Sigmoid colon (tissue), 3 donors: ENCODE data around the gene SPOCK1.

ENCODE experiments used
- CTCF ChIP-seq, 4 experiments: fragments of 450-650 bp in 3 of 4; fragments of 200-600 bp in 1 of 4; IDR thresholded peaks; one replicate each; pipeline ENCODE4 v1.5.1; 2016 to 2019; ENCODE audit warnings: antibody characterized with exemption in 4 of 4, mild to moderate bottlenecking in 3 of 4, moderate library complexity in 2 of 4
- POLR2A ChIP-seq, 2 donors: fragments of 450-650 bp; IDR thresholded peaks; one replicate each; pipeline ENCODE4 v1.6.1; 2016; ENCODE audit warnings: antibody characterized with exemption in 2 of 2, mild to moderate bottlenecking in 2 of 2, moderate library complexity in 2 of 2

- TF ChIP-seq CTCF (IDR thresholded peaks at IDR 0.05) (no peak), POLR2A (IDR thresholded peaks at IDR 0.05) (no peak)
These were observed 505.0 kb downstream of the SPOCK1 start for GRCh38 chr5:136994154-136994553.
